Thyroid gland (tissue), 4 donors: ENCODE results near the gene LIPI. TPM values are rescaled to one million over a fixed set of nuclear protein-coding genes. Genes with fewer than 3 reads are reported as not detected.
"Not testable (repeated sequence)": the region's sequence is repeated elsewhere in the genome, so short reads cannot be mapped to it uniquely, and the experiment has no call there.

ENCODE experiments used
- DNase-seq, 2 donors: peaks; one replicate each; pipeline ENCODE4 v3.0.0-alpha.2; 2019
- H3K27ac ChIP-seq, 3 donors: fragments of 200-600 bp; sonication (generic); 1 replicate in 2 of 3; 2 replicates in 1 of 3; pipeline ENCODE4 v1.5.1; 2016 to 2019; ENCODE audit warnings: mild to moderate bottlenecking in 1 of 3, moderate library complexity in 1 of 3
- H3K27me3 ChIP-seq: fragments of 200-600 bp; sonication (generic); one replicate; pipeline ENCODE4 v1.5.1; 2019
- H3K36me3 ChIP-seq, 2 donors: fragments of 200-600 bp; sonication (generic); one replicate each; pipeline ENCODE4 v1.5.1; 2016 to 2019
- H3K4me1 ChIP-seq, 2 donors: fragments of 200-600 bp; sonication (generic); one replicate each; pipeline ENCODE4 v1.5.1; 2017 to 2019
- H3K4me3 ChIP-seq, 3 donors: fragments of 200-600 bp; sonication (generic); replicated peaks in 1 of 3; 1 replicate in 2 of 3; 2 replicates in 1 of 3; pipeline ENCODE4 v1.5.1; 2016; ENCODE audit warnings: mild to moderate bottlenecking in 1 of 3
- H3K9me3 ChIP-seq: fragments of 200-600 bp; sonication (generic); one replicate; pipeline ENCODE4 v1.5.1; 2017
- CTCF ChIP-seq, 6 experiments: fragments of 200-600 bp in 3 of 6; fragments of 450-650 bp in 3 of 6; sonication (generic) in 3 of 6; IDR thresholded peaks; one replicate each; pipeline ENCODE4 v1.5.1; 2016 to 2019; ENCODE audit warnings: antibody characterized with exemption in 6 of 6, mild to moderate bottlenecking in 2 of 6, inconsistent platforms in 1 of 6, moderate library complexity in 1 of 6
- POLR2A ChIP-seq, 2 donors: fragments of 450-650 bp; IDR thresholded peaks; one replicate each; pipeline ENCODE4 v1.6.1; 2017; ENCODE audit warnings: antibody characterized with exemption in 2 of 2, mild to moderate bottlenecking in 2 of 2, moderate library complexity in 1 of 2
- WGBS, 2 donors: methylation state at CpG; one replicate each; pipeline ENCODE4 v1.1.5; 2017; 5-methylcytosine and 5-hydroxymethylcytosine counted together
- intact Hi-C: fragments of 100-400 bp; cut with DNase I; formaldehyde crosslinking; loops from one replicate; pipeline ENCODE4 v1.15.1; 2023
- small RNA-seq: library from RNA; depleted of rRNA; stranded (forward); fragments of <200 nt; gene quantifications from one replicate; pipeline ENCODE3, GENCODE V24; 2016
- total RNA-seq, 4 donors: library from RNA; depleted of rRNA; stranded (reverse); fragments of >200 nt; gene quantifications; one replicate each; pipeline ENCODE4 v1.2.3, GENCODE V29; 2016

LIPI gene
- total RNA-seq, 4 donors from 2014 or later: 1.9 to 7.9 (median 5.9) TPM; not detected in 1

GRCh38 chr21:14064296-14064645 lies 146.5 kb downstream of the LIPI start:
- Histone ChIP-seq H3K27me3 (no peaks in the 10 kb centered on the region), H3K27ac (no peak overlapping the region), H3K9me3 (no peaks in the 10 kb centered on the region), H3K36me3 (no peaks in the 10 kb centered on the region), H3K4me1 (no peaks in the 10 kb centered on the region), H3K4me3 (no peak overlapping the region)
- DNase-seq: no peak
- TF ChIP-seq CTCF (IDR thresholded peaks at IDR 0.05): no peak
- TF ChIP-seq POLR2A (IDR thresholded peaks at IDR 0.05): no peak
- WGBS, 2 donors: 95 to 97% methylated on average over 29 of the region's 29 CpGs
- intact Hi-C loops: no loop called here

GRCh38 chr21:14063620-14064295 lies 147.0 kb downstream of the LIPI start:
- H3K36me3 ChIP-seq, H3K27me3 ChIP-seq, DNase-seq, H3K4me3 ChIP-seq, intact Hi-C loops, H3K27ac ChIP-seq, H3K4me1 ChIP-seq, H3K9me3 ChIP-seq: not testable (repeated sequence)
- 91 to 96% methylated on average over 33 to 46 of the region's 57 CpGs for WGBS, 2 donors

DNA sequence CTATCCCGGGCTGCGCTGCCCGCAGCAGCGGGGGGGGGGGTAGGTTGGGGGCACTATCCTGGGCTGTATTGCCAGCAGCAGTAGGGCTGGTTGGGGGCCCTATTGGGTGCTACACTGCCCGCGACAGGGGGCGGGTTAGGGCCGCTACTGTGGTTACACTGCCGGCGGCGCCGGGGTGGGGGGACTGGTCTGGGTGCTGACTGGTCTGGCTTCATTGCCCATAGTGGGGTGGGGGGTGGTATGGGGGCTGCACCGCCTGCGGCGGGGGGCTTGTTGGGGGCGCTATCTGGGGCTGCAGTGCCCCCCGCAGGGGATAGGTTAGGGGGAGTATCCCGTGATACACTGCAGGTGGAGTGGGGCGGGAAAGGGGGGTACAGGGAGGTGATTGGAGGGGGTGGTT lies 148.1 kb downstream of the LIPI start:
- H3K27ac ChIP-seq, H3K4me3 ChIP-seq, H3K36me3 ChIP-seq, DNase-seq, H3K4me1 ChIP-seq, H3K27me3 ChIP-seq, intact Hi-C loops, H3K9me3 ChIP-seq: not testable (repeated sequence)
- WGBS, 2 donors: 98 to 100% methylated on average over 4 to 7 of the region's 19 CpGs

GRCh38 chr21:14061820-14062219 lies 148.9 kb downstream of the LIPI start:
- H3K27ac ChIP-seq, H3K4me1 ChIP-seq, DNase-seq, H3K27me3 ChIP-seq, intact Hi-C loops, H3K4me3 ChIP-seq, H3K36me3 ChIP-seq, H3K9me3 ChIP-seq: not testable (repeated sequence)
- WGBS, 2 donors: 99 to 100% methylated on average over 7 to 9 of the region's 10 CpGs

GRCh38 chr21:14058995-14059627 lies 151.6 kb downstream of the LIPI start:
- intact Hi-C loops, DNase-seq, H3K4me1 ChIP-seq, H3K9me3 ChIP-seq, H3K4me3 ChIP-seq, H3K36me3 ChIP-seq, H3K27me3 ChIP-seq, H3K27ac ChIP-seq: not testable (repeated sequence)
- WGBS, 2 donors: 96 to 99% methylated on average over 8 to 11 of the region's 12 CpGs

Small RNAs within 50 kb of the gene (small RNA-seq; reads per million reads assigned to genes)
- gene RF01518 (not detected), gene RNA5SP488 (not detected)

Other genes starting within 250 kb of the LIPI start
- 10 to 100 TPM; 10.3 to 14.8 (median 14.0) TPM for gene RBM11, start 5.2 kb upstream of the LIPI start, total RNA-seq
- 10 to 100 TPM; 19.6 to 26.9 (median 21.5) TPM for gene HSPA13, start 172.2 kb upstream of the LIPI start, total RNA-seq